ENCODE results near the gene ITSN1. TPM values are rescaled to one million over a fixed set of nuclear protein-coding genes. Genes with fewer than 3 reads are reported as not detected.

Gene ITSN1
- total and polyA plus RNA-seq, 2 donors from 2014 or later, result 8.1 to 42.5 TPM

GRCh38 chr21:33791073-33791472 lies 148.8 kb downstream of the ITSN1 start:
- Histone ChIP-seq H3K4me1 (ENCODE audit: control insufficient read depth in 2 of 3, insufficient read depth in 2 of 3, low read depth in 1 of 3, low read length in 3 of 3) (no peaks in the 10 kb centered on the region), H3K27me3 (ENCODE audit: control insufficient read depth, insufficient read depth, low read length) (no peaks in the 10 kb centered on the region), H3K9ac (ENCODE audit: low read length in 3 of 3) (no peak overlapping the region), H3K36me3 (ENCODE audit: control insufficient read depth in 2 of 3, insufficient read depth in 3 of 3, low read length in 3 of 3) (peaks cover 4 to 5% (median 5%) of the 10 kb centered on the region in 3 donors), H3K4me3 (ENCODE audit: low read length in 3 of 3) (no peak overlapping the region), H3K27ac (ENCODE audit: low read depth in 2 of 2, low read length in 2 of 2) (no peak overlapping the region), H3K9me3 (ENCODE audit: control insufficient read depth in 2 of 3, insufficient read depth in 1 of 3, low read length in 3 of 3) (no peaks in the 10 kb centered on the region)
- FAIRE-seq, result no peak
- TF ChIP-seq CTCF (IDR thresholded peaks at IDR 0.05; ENCODE audit: borderline replicate concordance, extremely low read depth, insufficient read depth), result no peak
- DNase-seq, result no peak
- intact Hi-C loops (cut with DNase I), result no loop called here

GRCh38 chr21:33794596-33794995 lies 152.3 kb downstream of the ITSN1 start:
- TF ChIP-seq CTCF (IDR thresholded peaks at IDR 0.05; ENCODE audit: borderline replicate concordance, extremely low read depth, insufficient read depth), result no peak
- Histone ChIP-seq H3K36me3 (ENCODE audit: control insufficient read depth in 2 of 3, insufficient read depth in 3 of 3, low read length in 3 of 3) (peaks cover 0 to 9% (median 5%) of the 10 kb centered on the region in 3 donors), H3K27ac (ENCODE audit: low read depth in 2 of 2, low read length in 2 of 2) (no peak overlapping the region), H3K9ac (ENCODE audit: low read length in 3 of 3) (no peak overlapping the region), H3K27me3 (ENCODE audit: control insufficient read depth, insufficient read depth, low read length) (no peaks in the 10 kb centered on the region), H3K4me1 (ENCODE audit: control insufficient read depth in 2 of 3, insufficient read depth in 2 of 3, low read depth in 1 of 3, low read length in 3 of 3) (no peaks in the 10 kb centered on the region), H3K9me3 (ENCODE audit: control insufficient read depth in 2 of 3, insufficient read depth in 1 of 3, low read length in 3 of 3) (no peaks in the 10 kb centered on the region), H3K4me3 (ENCODE audit: low read length in 3 of 3) (no peak overlapping the region)
- DNase-seq (no peak), FAIRE-seq (no peak)
- intact Hi-C loops (cut with DNase I), result no loop called here

- no peaks in the 10 kb centered on the region for H3K27me3 ChIP-seq (ENCODE audit: control insufficient read depth, insufficient read depth, low read length)
- no peaks in the 10 kb centered on the region for H3K9me3 ChIP-seq (ENCODE audit: control insufficient read depth in 2 of 3, insufficient read depth in 1 of 3, low read length in 3 of 3)
- no peak overlapping the region for H3K4me3 ChIP-seq (ENCODE audit: low read length in 3 of 3)
- no peak for DNase-seq
- no peak overlapping the region for H3K9ac ChIP-seq (ENCODE audit: low read length in 3 of 3)
- FAIRE-seq, result no peak
- no peak overlapping the region for H3K27ac ChIP-seq (ENCODE audit: low read depth in 2 of 2, low read length in 2 of 2)
- H3K36me3 ChIP-seq (ENCODE audit: control insufficient read depth in 2 of 3, insufficient read depth in 3 of 3, low read length in 3 of 3), result peaks cover 0 to 11% (median 5%) of the 10 kb centered on the region in 3 donors
- intact Hi-C loops (cut with DNase I), result no loop called here
- TF ChIP-seq CTCF (IDR thresholded peaks at IDR 0.05; ENCODE audit: borderline replicate concordance, extremely low read depth, insufficient read depth), result no peak
- H3K4me1 ChIP-seq (ENCODE audit: control insufficient read depth in 2 of 3, insufficient read depth in 2 of 3, low read depth in 1 of 3, low read length in 3 of 3), result no peaks in the 10 kb centered on the region
These were observed 155.3 kb downstream of the ITSN1 start for GRCh38 chr21:33797565-33797964.
